B cell (primary cell): ENCODE measurements around the gene AANAT. TPM values are rescaled to one million over a fixed set of nuclear protein-coding genes. Genes with fewer than 3 reads are reported as not detected.
A peak's percentile ranks its signal among the peaks of the same experiment; 100 is the strongest.

ENCODE experiments used
- ATAC-seq: fragments of 200-7000 bp; cut with Tn5 transposase; one replicate; pipeline ENCODE4 v1.10.0; 2021; ENCODE audit warnings: low read depth, mild to moderate bottlenecking, moderate number of reproducible peaks, moderate library complexity
- CTCF ChIA-PET: fragments of 350-600 bp; sonication (Branson Sonifier 250); formaldehyde crosslinking; loops from one replicate; lab custom pipeline; 2021; ENCODE audit warnings: antibody characterized with exemption, inconsistent platforms; lab: Charles Lee
- POLR2A ChIA-PET: fragments of 350-600 bp; sonication (Branson Sonifier 250); formaldehyde crosslinking; loops from one replicate; lab custom pipeline; 2021; ENCODE audit warnings: antibody characterized with exemption; lab: Charles Lee
- DNase-seq: peaks from one replicate; pipeline ENCODE4 v3.0.0; 2013
- H2AFZ ChIP-seq: 2 replicates; pipeline ENCODE4 v1.6.1; 2012; ENCODE audit warnings: mild to moderate bottlenecking, low read depth, low read length; ENCODE audit not compliant: insufficient read depth, poor library complexity, severe bottlenecking
- H3K27ac ChIP-seq, 2 donors: 1 replicate in 1 of 2; 2 replicates in 1 of 2; pipeline ENCODE4 v1.5.1; 2012 to 2013; ENCODE audit warnings: low read length in 2 of 2, mild to moderate bottlenecking in 2 of 2, moderate library complexity in 1 of 2
- H3K27me3 ChIP-seq, 4 experiments: fragments of 200-600 bp in 1 of 4; sonication (generic) in 1 of 4; replicated peaks in 1 of 4; 1 replicate in 2 of 4; 2 replicates in 2 of 4; pipeline versions ENCODE4 v1.6.1 to v1.7.0; 2013 to 2016; ENCODE audit warnings: low read length in 3 of 4, mild to moderate bottlenecking in 2 of 4, mixed read lengths in 1 of 4, moderate library complexity in 1 of 4; ENCODE audit not compliant: insufficient read depth in 4 of 4, control insufficient read depth in 3 of 4; ENCODE audit errors: control extremely low read depth in 1 of 4
- H3K36me3 ChIP-seq, 2 experiments: replicated peaks in 1 of 2; 1 replicate in 1 of 2; 2 replicates in 1 of 2; pipeline versions ENCODE4 v1.6.1 to v1.7.1; 2013; ENCODE audit warnings: low read length in 1 of 2; ENCODE audit not compliant: insufficient read depth in 2 of 2, control insufficient read depth in 1 of 2; ENCODE audit errors: control extremely low read depth in 1 of 2, extremely low read depth in 1 of 2
- H3K4me1 ChIP-seq, 2 donors: fragments of 200-600 bp in 1 of 2; sonication (generic) in 1 of 2; 1 replicate in 1 of 2; 2 replicates in 1 of 2; pipeline versions ENCODE4 v1.5.1 to v1.6.1; 2013 to 2017; ENCODE audit warnings: low read length in 2 of 2; ENCODE audit not compliant: control insufficient read depth in 2 of 2, insufficient read depth in 2 of 2
- H3K4me2 ChIP-seq: replicated peaks from 2 replicates; pipeline ENCODE3; 2012; ENCODE audit warnings: mild to moderate bottlenecking, low read depth, low read length; ENCODE audit not compliant: poor library complexity, severe bottlenecking
- H3K4me3 ChIP-seq, 5 experiments: fragments of 200-600 bp in 1 of 5; sonication (generic) in 1 of 5; 1 replicate in 3 of 5; 2 replicates in 2 of 5; pipeline versions ENCODE4 v1.5.1 to v1.7.0; 2011 to 2016; ENCODE audit warnings: low read length in 4 of 5, mild to moderate bottlenecking in 4 of 5, low read depth in 2 of 5, control low read depth in 1 of 5, moderate library complexity in 1 of 5; ENCODE audit not compliant: insufficient read depth in 1 of 5; ENCODE audit errors: control extremely low read depth in 1 of 5, extremely low read depth in 1 of 5
- H3K79me2 ChIP-seq: fragments of 200-600 bp; sonication (generic); one replicate; pipeline ENCODE4 v1.6.0; 2016; ENCODE audit warnings: low read length; ENCODE audit not compliant: control insufficient read depth, insufficient read depth
- H3K9ac ChIP-seq: fragments of 200-600 bp; sonication (generic); 2 replicates; pipeline ENCODE4 v1.6.1; 2017; ENCODE audit warnings: mild to moderate bottlenecking, low read length, moderate library complexity
- H3K9me3 ChIP-seq, 3 donors: one replicate each; pipeline versions ENCODE4 v1.6.1 to v1.7.1; 2013; ENCODE audit warnings: low read length in 2 of 3; ENCODE audit not compliant: control insufficient read depth in 2 of 3, insufficient read depth in 1 of 3; ENCODE audit errors: control extremely low read depth in 1 of 3
- H4K20me1 ChIP-seq: 2 replicates; pipeline ENCODE4 v1.6.0; 2012; ENCODE audit warnings: mild to moderate bottlenecking, low read length; ENCODE audit not compliant: insufficient read depth, control insufficient read depth, poor library complexity, severe bottlenecking
- H3K27ac Mint-ChIP-seq: one replicate; pipeline ENCODE4 v1.8.0; 2021; ENCODE audit warnings: mixed read lengths
- H3K27me3 Mint-ChIP-seq: one replicate; pipeline ENCODE4 v1.8.0; 2021; ENCODE audit warnings: mixed read lengths
- H3K4me1 Mint-ChIP-seq: one replicate; pipeline ENCODE4 v1.8.0; 2021; ENCODE audit warnings: mixed read lengths
- H3K4me3 Mint-ChIP-seq: one replicate; pipeline ENCODE4 v1.8.0; 2021; ENCODE audit warnings: mixed read lengths
- H3K9me3 Mint-ChIP-seq: one replicate; pipeline ENCODE4 v1.8.0; 2022; ENCODE audit warnings: mixed read lengths; ENCODE audit not compliant: insufficient read depth
- EZH2 ChIP-seq: IDR thresholded peaks from 2 replicates; pipeline ENCODE4 v1.6.1; 2012; ENCODE audit warnings: borderline replicate concordance, low read depth, mild to moderate bottlenecking, moderate library complexity, low read length; ENCODE audit not compliant: insufficient read depth, poor library complexity, severe bottlenecking
- WGBS: methylation state at CpG from one replicate; pipeline ENCODE4 v1.1.5; 2013; ENCODE audit warnings: missing lambda C conversion rate; ENCODE audit not compliant: insufficient coverage; 5-methylcytosine and 5-hydroxymethylcytosine counted together
- intact Hi-C: fragments of 100-400 bp; cut with micrococcal nuclease; formaldehyde crosslinking; loops from one replicate; pipeline ENCODE4 v1.10.0; 2022
- polyA plus RNA-seq: library from polyadenylated mRNA; depleted of rRNA; stranded (reverse); fragments of >200 nt; gene quantifications from 2 replicates; pipeline ENCODE4 v1.2.3, GENCODE V29; 2012
- total RNA-seq, 2 donors: library from RNA; stranded (reverse); fragments of 120-200 nt in 1 of 2; gene quantifications; 1 replicate in 1 of 2; 2 replicates in 1 of 2; pipeline versions ENCODE4 v1.2.3 to v1.2.4, GENCODE V29; 2013 to 2022
- TF ChIP-seq, protein P1 (sequence below): fragments of 200-600 bp; IDR thresholded peaks from one replicate; pipeline ENCODE4 v1.8.0; 2022; ENCODE audit warnings: antibody characterized with exemption, mild to moderate bottlenecking

Gene AANAT
- total and polyA plus RNA-seq, 2 donors (not counting 1 experiment from before 2014, with no cell fraction given): 0.42 to 0.94 TPM

GRCh38 chr17:76474894-76475293 is 7.5 kb downstream of the AANAT start:
- no peak overlapping the region for H3K27ac Mint-ChIP-seq

DNA sequence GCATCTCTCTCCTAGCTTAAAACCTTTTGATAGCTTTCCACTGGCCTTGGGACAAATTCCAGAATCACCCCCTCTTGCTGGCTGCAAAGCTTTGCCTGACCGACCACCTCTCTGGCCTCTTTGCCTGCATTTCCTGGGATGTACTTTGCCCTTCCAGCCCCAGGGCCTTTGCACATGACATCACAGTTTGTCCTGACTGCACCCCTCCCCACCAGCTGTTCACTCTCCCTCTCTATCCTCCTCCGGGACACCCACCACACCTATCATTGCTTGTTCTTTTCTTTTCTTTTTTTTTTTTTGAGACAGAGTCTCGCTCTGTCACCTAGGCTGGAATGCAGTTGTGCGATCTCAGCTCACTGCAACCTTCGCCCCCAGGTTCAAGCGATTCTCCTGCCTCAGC is 7.9 kb downstream of the AANAT start:
- Histone ChIP-seq H3K9me3 (no peaks in the 10 kb centered on the region), H3K4me1 (peaks cover 10 to 31% of the 10 kb centered on the region in 2 donors), H3K4me2 (no peak overlapping the region), H4K20me1 (peaks cover 37% of the 10 kb centered on the region), H3K79me2 (peaks cover 16% of the 10 kb centered on the region), H3K9ac (no peak overlapping the region), H3K27ac (no peak overlapping the region), H3K27me3 (no peaks in the 10 kb centered on the region), H3K4me3 (no peak overlapping the region), H3K36me3 (peaks cover 0 to 90% of the 10 kb centered on the region in 2 experiments), H2AFZ (no peak overlapping the region)
- no peak overlapping the region for H3K4me3 Mint-ChIP-seq
- CTCF ChIA-PET: interaction anchor here (0.6 to 6.2 kb wide), 12 partner anchors 14 to 152 kb away, joined by 3 to 39 read pairs (median 6); partner anchors contain the start of gene RHBDF2
- ATAC-seq: no peak
- H3K9me3 Mint-ChIP-seq: no peaks in the 10 kb centered on the region
- DNase-seq: no peak
- intact Hi-C loops: no loop called here
- peaks cover 34% of the 10 kb centered on the region for H3K4me1 Mint-ChIP-seq
- POLR2A ChIA-PET: interaction anchor here (23.6 kb wide), 1 partner anchor 23 kb away, joined by 478 read pairs; the partner anchor contains the start of gene RHBDF2
- H3K27me3 Mint-ChIP-seq: no peaks in the 10 kb centered on the region
- WGBS: 94% methylated on average over 5 of the region's 6 CpGs
- TF ChIP-seq, protein P1, sequence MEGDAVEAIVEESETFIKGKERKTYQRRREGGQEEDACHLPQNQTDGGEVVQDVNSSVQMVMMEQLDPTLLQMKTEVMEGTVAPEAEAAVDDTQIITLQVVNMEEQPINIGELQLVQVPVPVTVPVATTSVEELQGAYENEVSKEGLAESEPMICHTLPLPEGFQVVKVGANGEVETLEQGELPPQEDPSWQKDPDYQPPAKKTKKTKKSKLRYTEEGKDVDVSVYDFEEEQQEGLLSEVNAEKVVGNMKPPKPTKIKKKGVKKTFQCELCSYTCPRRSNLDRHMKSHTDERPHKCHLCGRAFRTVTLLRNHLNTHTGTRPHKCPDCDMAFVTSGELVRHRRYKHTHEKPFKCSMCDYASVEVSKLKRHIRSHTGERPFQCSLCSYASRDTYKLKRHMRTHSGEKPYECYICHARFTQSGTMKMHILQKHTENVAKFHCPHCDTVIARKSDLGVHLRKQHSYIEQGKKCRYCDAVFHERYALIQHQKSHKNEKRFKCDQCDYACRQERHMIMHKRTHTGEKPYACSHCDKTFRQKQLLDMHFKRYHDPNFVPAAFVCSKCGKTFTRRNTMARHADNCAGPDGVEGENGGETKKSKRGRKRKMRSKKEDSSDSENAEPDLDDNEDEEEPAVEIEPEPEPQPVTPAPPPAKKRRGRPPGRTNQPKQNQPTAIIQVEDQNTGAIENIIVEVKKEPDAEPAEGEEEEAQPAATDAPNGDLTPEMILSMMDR: no peak
- no peak for TF ChIP-seq EZH2
- peak overlapping the region; percentile 71 for H3K27ac Mint-ChIP-seq

More at GRCh38 chr17:76474894-76475293, 7.5 kb downstream of the AANAT start:
- no peaks in the 10 kb centered on the region for H3K9me3 Mint-ChIP-seq
- POLR2A ChIA-PET: interaction anchor here (23.6 kb wide), 1 partner anchor 23 kb away, joined by 478 read pairs; the partner anchor contains the start of gene RHBDF2
- peak overlapping the region in 1 of 2 donors; percentile 3 for H3K27ac ChIP-seq
- H3K4me1 ChIP-seq: peaks cover 8 to 27% of the 10 kb centered on the region in 2 donors
- ATAC-seq: no peak
- peaks cover 35% of the 10 kb centered on the region for H3K4me1 Mint-ChIP-seq
- H3K36me3 ChIP-seq: peaks cover 0 to 94% of the 10 kb centered on the region in 2 experiments
- peaks cover 14% of the 10 kb centered on the region for H3K79me2 ChIP-seq
- no peaks in the 10 kb centered on the region for H3K27me3 ChIP-seq
- TF ChIP-seq, protein P1: no peak
- TF ChIP-seq EZH2: no peak
- H3K4me2 ChIP-seq: no peak overlapping the region
- H3K27me3 Mint-ChIP-seq: no peaks in the 10 kb centered on the region
- H3K4me3 ChIP-seq: no peak overlapping the region
- 98% methylated on average over 15 of the region's 15 CpGs for WGBS
- H3K9me3 ChIP-seq: no peaks in the 10 kb centered on the region
- H4K20me1 ChIP-seq: peaks cover 41% of the 10 kb centered on the region
- CTCF ChIA-PET: interaction anchor here (0.6 to 6.2 kb wide), 12 partner anchors 14 to 153 kb away, joined by 3 to 39 read pairs (median 6); partner anchors contain the start of gene RHBDF2
- H2AFZ ChIP-seq: no peak overlapping the region
- no peak overlapping the region for H3K9ac ChIP-seq
- no peak for DNase-seq
- intact Hi-C loops: no loop called here
- no peak overlapping the region for H3K4me3 Mint-ChIP-seq
